Activated CD8-positive, alpha-beta T cell treated with anti-CD3 and anti-CD28 coated beads for 36 hours (primary cell): ENCODE results near the gene SLC9A9. TPM values are rescaled to one million over a fixed set of nuclear protein-coding genes. Genes with fewer than 3 reads are reported as not detected.

Source experiments
- ATAC-seq: fragments of 200-7000 bp; cut with Tn5 transposase; one replicate; pipeline ENCODE4 v1.10.0; 2021; ENCODE audit warnings: mild to moderate bottlenecking, moderate library complexity
- CTCF ChIA-PET: fragments of 350-600 bp; sonication (Branson Sonifier 250); formaldehyde crosslinking; loops from one replicate; lab custom pipeline; 2021; ENCODE audit warnings: antibody characterized with exemption; lab: Charles Lee
- POLR2A ChIA-PET: fragments of 350-600 bp; sonication (Branson Sonifier 250); formaldehyde crosslinking; loops from one replicate; lab custom pipeline; 2021; ENCODE audit warnings: antibody characterized with exemption; lab: Charles Lee
- DNase-seq: peaks from one replicate; pipeline ENCODE4 v3.0.0-alpha.2; 2020
- H3K27ac Mint-ChIP-seq: one replicate; pipeline ENCODE4 v1.8.0; 2021; ENCODE audit warnings: mild to moderate bottlenecking, mixed read lengths
- H3K27me3 Mint-ChIP-seq: one replicate; pipeline ENCODE4 v1.8.0; 2021; ENCODE audit warnings: mixed read lengths
- H3K36me3 Mint-ChIP-seq: one replicate; pipeline ENCODE4 v1.8.0; 2021; ENCODE audit warnings: low read depth, mixed read lengths
- H3K4me1 Mint-ChIP-seq: one replicate; pipeline ENCODE4 v1.8.0; 2021; ENCODE audit warnings: low read depth, mixed read lengths
- H3K4me3 Mint-ChIP-seq: one replicate; pipeline ENCODE4 v1.8.0; 2021; ENCODE audit warnings: mild to moderate bottlenecking, moderate library complexity, mixed read lengths
- H3K9me3 Mint-ChIP-seq: one replicate; pipeline ENCODE4 v1.8.0; 2021; ENCODE audit warnings: mixed read lengths
- intact Hi-C: fragments of 100-400 bp; cut with micrococcal nuclease; formaldehyde crosslinking; loops from one replicate; pipeline ENCODE4 v1.10.0; 2022
- total RNA-seq, 2 experiments: library from RNA; stranded (reverse); gene quantifications; one replicate each; pipeline ENCODE4 v1.2.3, GENCODE V29; 2021
- TF ChIP-seq, protein P1 (sequence below): fragments of 200-600 bp; IDR thresholded peaks from one replicate; pipeline ENCODE4 v1.8.0; 2022; ENCODE audit warnings: antibody characterized with exemption, mild to moderate bottlenecking

The SLC9A9 gene
- total RNA-seq, 2 experiments from 2014 or later, result 1.9 to 2.2 TPM

GRCh38 chr3:143252931-143253330 lies 595.3 kb downstream of the SLC9A9 start:
- ChIA-PET POLR2A (no interaction called here), CTCF (no interaction called here)
- Mint-ChIP-seq H3K9me3 (peaks cover 2% of the 10 kb centered on the region), H3K27ac (no peak overlapping the region), H3K27me3 (no peaks in the 10 kb centered on the region), H3K36me3 (no peaks in the 10 kb centered on the region), H3K4me3 (no peak overlapping the region), H3K4me1 (no peaks in the 10 kb centered on the region)
- TF ChIP-seq, protein P1, sequence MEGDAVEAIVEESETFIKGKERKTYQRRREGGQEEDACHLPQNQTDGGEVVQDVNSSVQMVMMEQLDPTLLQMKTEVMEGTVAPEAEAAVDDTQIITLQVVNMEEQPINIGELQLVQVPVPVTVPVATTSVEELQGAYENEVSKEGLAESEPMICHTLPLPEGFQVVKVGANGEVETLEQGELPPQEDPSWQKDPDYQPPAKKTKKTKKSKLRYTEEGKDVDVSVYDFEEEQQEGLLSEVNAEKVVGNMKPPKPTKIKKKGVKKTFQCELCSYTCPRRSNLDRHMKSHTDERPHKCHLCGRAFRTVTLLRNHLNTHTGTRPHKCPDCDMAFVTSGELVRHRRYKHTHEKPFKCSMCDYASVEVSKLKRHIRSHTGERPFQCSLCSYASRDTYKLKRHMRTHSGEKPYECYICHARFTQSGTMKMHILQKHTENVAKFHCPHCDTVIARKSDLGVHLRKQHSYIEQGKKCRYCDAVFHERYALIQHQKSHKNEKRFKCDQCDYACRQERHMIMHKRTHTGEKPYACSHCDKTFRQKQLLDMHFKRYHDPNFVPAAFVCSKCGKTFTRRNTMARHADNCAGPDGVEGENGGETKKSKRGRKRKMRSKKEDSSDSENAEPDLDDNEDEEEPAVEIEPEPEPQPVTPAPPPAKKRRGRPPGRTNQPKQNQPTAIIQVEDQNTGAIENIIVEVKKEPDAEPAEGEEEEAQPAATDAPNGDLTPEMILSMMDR, result no peak
- DNase-seq, result no peak
- no peak for ATAC-seq
- intact Hi-C loops, result no loop called here

DNA sequence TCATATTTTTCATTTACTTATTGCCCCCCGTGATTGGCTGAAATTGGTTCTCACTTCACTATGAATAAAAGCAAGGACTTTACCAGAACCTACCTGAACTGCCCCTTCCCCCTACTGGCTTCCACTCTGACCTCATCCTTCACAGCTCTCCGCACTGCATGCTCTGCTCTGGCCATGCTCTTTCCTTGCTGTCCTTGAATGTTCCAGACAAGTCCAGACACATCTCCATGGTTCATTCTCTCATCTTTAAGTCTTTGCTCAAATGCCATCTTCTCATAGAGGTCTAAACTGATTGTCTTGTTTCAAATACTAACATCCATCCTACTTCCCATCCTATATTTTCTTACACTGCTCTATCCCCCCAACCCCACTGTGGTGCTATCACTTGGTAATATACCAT lies 599.3 kb downstream of the SLC9A9 start:
- H3K9me3 Mint-ChIP-seq, result peaks cover 2% of the 10 kb centered on the region
- ChIA-PET CTCF (no interaction called here), POLR2A (no interaction called here)
- TF ChIP-seq, protein P1, result no peak
- no peak overlapping the region for H3K27ac Mint-ChIP-seq
- no peak overlapping the region for H3K4me3 Mint-ChIP-seq
- intact Hi-C loops, result no loop called here
- no peak for ATAC-seq
- H3K4me1 Mint-ChIP-seq, result no peaks in the 10 kb centered on the region
- no peaks in the 10 kb centered on the region for H3K27me3 Mint-ChIP-seq
- no peak for DNase-seq
- no peaks in the 10 kb centered on the region for H3K36me3 Mint-ChIP-seq

- TF ChIP-seq, protein P1, result no peak
- Mint-ChIP-seq H3K27me3 (no peaks in the 10 kb centered on the region), H3K27ac (no peak overlapping the region), H3K9me3 (peaks cover 2% of the 10 kb centered on the region), H3K36me3 (no peaks in the 10 kb centered on the region), H3K4me1 (no peaks in the 10 kb centered on the region), H3K4me3 (no peak overlapping the region)
- no peak for DNase-seq
- ATAC-seq, result no peak
- ChIA-PET POLR2A (no interaction called here), CTCF (no interaction called here)
- intact Hi-C loops, result no loop called here
Measured at GRCh38 chr3:143247073-143247472, 601.2 kb downstream of the SLC9A9 start.

DNA sequence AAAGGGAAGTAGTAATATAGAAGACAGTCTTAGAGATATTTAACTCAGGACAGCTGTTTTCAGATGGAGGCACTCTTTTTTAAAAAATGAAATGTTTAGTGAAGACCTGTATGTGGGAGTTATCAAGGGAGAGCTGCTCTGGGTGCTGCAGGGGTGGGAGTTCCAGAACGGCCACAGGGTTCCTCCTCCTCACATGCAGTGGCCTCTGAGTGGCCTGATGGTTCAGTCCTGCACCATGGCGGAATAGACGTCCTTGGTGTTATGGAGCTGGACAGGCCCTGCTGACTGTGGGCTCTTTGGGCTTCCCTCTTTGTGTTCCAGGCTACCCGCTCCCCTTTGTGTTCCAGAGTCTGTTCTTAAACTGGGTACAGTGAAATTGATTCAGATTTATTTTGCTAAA lies 602.6 kb downstream of the SLC9A9 start:
- CTCF ChIA-PET, result no interaction called here
- Mint-ChIP-seq H3K9me3 (peaks cover 2% of the 10 kb centered on the region), H3K27me3 (no peaks in the 10 kb centered on the region), H3K36me3 (no peaks in the 10 kb centered on the region), H3K27ac (no peak overlapping the region), H3K4me3 (no peak overlapping the region), H3K4me1 (no peaks in the 10 kb centered on the region)
- intact Hi-C loops, result no loop called here
- POLR2A ChIA-PET, result no interaction called here
- TF ChIP-seq, protein P1, result no peak
- DNase-seq, result no peak
- no peak for ATAC-seq

GRCh38 chr3:143244516-143245063 lies 603.7 kb downstream of the SLC9A9 start:
- ATAC-seq (no peak), DNase-seq (no peak)
- TF ChIP-seq, protein P1, result no peak
- intact Hi-C loops, result no loop called here
- CTCF ChIA-PET, result no interaction called here
- Mint-ChIP-seq H3K36me3 (no peaks in the 10 kb centered on the region), H3K27me3 (no peaks in the 10 kb centered on the region), H3K4me3 (no peak overlapping the region), H3K4me1 (no peaks in the 10 kb centered on the region), H3K9me3 (no peaks in the 10 kb centered on the region), H3K27ac (no peak overlapping the region)
- POLR2A ChIA-PET, result no interaction called here
